HEK293T (cell line): ENCODE data around the gene ADCY9.

ENCODE experiments used
- ARNT ChIP-seq: fragments of 450-650 bp; IDR thresholded peaks from 2 replicates; pipeline ENCODE4 v1.6.1; 2017; ENCODE audit warnings: mild to moderate bottlenecking
- LEF1 ChIP-seq: fragments of 450-650 bp; IDR thresholded peaks from 2 replicates; pipeline ENCODE4 v1.6.1; 2017; ENCODE audit warnings: mild to moderate bottlenecking, borderline replicate concordance

DNA sequence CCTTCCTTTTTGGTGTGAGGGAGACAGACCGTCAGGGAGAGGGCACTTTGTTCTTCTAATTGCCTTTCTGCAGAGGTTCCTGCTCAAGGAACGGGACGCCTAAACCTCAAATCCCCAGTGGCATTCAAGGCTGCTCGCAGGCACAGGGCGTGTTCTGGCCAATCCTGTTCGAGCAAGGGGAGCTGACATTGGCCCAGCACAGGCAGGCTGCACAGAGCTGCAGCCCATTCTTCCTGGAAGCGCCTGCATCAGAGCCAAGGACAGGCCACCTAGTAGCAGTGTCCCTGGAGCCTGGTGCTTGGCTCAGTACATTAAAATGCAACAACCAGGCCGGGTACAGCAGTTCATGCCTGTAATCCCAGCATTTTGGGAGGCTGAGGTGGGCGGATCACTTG is 163.5 kb downstream of the ADCY9 start:
- TF ChIP-seq LEF1 = no peak
- TF ChIP-seq ARNT = no peak
